Measurements from ENCODE around the gene IGFBP6.

- TF ChIP-seq POLR2AphosphoS5 (IDR thresholded peaks at IDR 0.05; ENCODE audit: low read depth, low read length) = peak; percentile 77
- no peak for TF ChIP-seq RXRA (IDR thresholded peaks at IDR 0.05; ENCODE audit: borderline replicate concordance, low read depth)
- TF ChIP-seq, protein P1, sequence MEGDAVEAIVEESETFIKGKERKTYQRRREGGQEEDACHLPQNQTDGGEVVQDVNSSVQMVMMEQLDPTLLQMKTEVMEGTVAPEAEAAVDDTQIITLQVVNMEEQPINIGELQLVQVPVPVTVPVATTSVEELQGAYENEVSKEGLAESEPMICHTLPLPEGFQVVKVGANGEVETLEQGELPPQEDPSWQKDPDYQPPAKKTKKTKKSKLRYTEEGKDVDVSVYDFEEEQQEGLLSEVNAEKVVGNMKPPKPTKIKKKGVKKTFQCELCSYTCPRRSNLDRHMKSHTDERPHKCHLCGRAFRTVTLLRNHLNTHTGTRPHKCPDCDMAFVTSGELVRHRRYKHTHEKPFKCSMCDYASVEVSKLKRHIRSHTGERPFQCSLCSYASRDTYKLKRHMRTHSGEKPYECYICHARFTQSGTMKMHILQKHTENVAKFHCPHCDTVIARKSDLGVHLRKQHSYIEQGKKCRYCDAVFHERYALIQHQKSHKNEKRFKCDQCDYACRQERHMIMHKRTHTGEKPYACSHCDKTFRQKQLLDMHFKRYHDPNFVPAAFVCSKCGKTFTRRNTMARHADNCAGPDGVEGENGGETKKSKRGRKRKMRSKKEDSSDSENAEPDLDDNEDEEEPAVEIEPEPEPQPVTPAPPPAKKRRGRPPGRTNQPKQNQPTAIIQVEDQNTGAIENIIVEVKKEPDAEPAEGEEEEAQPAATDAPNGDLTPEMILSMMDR (IDR thresholded peaks at IDR 0.05) = no peak
- no peak for TF ChIP-seq REST (IDR thresholded peaks at IDR 0.05; ENCODE audit: low read depth, low read length)
- peak; percentile 74; the same call in 1 of the 2 replicates for TF ChIP-seq SIN3A (IDR thresholded peaks at IDR 0.05; ENCODE audit: borderline replicate concordance, low read depth, low read length)
- no peak for TF ChIP-seq ZBTB33 (IDR thresholded peaks at IDR 0.05; ENCODE audit: borderline replicate concordance, low read depth)
- no peak for TF ChIP-seq RAD21 (IDR thresholded peaks at IDR 0.05; ENCODE audit: low read length)
- no peak; a peak in 1 of 4 replicates for TF ChIP-seq EP300 (IDR thresholded peaks at IDR 0.05; ENCODE audit: borderline replicate concordance in 1 of 2, low read depth in 1 of 2, low read length in 1 of 2)
- TF ChIP-seq, protein P2, sequence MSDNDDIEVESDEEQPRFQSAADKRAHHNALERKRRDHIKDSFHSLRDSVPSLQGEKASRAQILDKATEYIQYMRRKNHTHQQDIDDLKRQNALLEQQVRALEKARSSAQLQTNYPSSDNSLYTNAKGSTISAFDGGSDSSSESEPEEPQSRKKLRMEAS (IDR thresholded peaks at IDR 0.05; ENCODE audit: low read depth) = peak; percentile 70
- TF ChIP-seq FOXM1 (IDR thresholded peaks at IDR 0.05; ENCODE audit: low read depth) = no peak
- no peak for TF ChIP-seq NRF1 (IDR thresholded peaks at IDR 0.05; ENCODE audit: low read depth, low read length)
- no peak for TF ChIP-seq RFX5 (IDR thresholded peaks at IDR 0.05; ENCODE audit: low read length)
Observed at GRCh38 chr12:53049571-53050318, 47.7 kb upstream of the IGFBP6 start, which contains the start of gene TNS2.

Measured in SK-N-SH (cell line).